IgD-negative memory B cell (primary cell): ENCODE data around the gene LMBRD2. TPM values are rescaled to one million over a fixed set of nuclear protein-coding genes. Genes with fewer than 3 reads are reported as not detected.

Source experiments
- H3K27ac Mint-ChIP-seq, 3 donors: one replicate each; pipeline ENCODE4 v1.8.0; 2020 to 2022; ENCODE audit warnings: mild to moderate bottlenecking in 3 of 3, mixed read lengths in 3 of 3, moderate library complexity in 1 of 3
- H3K27me3 Mint-ChIP-seq: one replicate; pipeline ENCODE4 v1.8.0; 2021; ENCODE audit warnings: mixed read lengths
- H3K36me3 Mint-ChIP-seq: one replicate; pipeline ENCODE4 v1.8.0; 2020; ENCODE audit warnings: mild to moderate bottlenecking, mixed read lengths
- H3K4me1 Mint-ChIP-seq, 3 donors: one replicate each; pipeline ENCODE4 v1.8.0; 2020 to 2022; ENCODE audit warnings: mixed read lengths in 3 of 3, mild to moderate bottlenecking in 1 of 3
- H3K4me3 Mint-ChIP-seq, 4 donors: one replicate each; pipeline ENCODE4 v1.8.0; 2020 to 2022; ENCODE audit warnings: mild to moderate bottlenecking in 4 of 4, mixed read lengths in 4 of 4, moderate library complexity in 3 of 4
- H3K9me3 Mint-ChIP-seq, 3 donors: one replicate each; pipeline ENCODE4 v1.8.0; 2020 to 2021; ENCODE audit warnings: mixed read lengths in 3 of 3, mild to moderate bottlenecking in 1 of 3
- polyA plus RNA-seq: library from polyadenylated mRNA; unstranded; fragments of 300-500 nt; fragmentation: Illumina TruSeq; gene quantifications from one replicate; pipeline ENCODE4 v1.2.3, GENCODE V29; 2021

The LMBRD2 gene
- polyA plus RNA-seq, 1 donor from 2014 or later, result 2.5 TPM

DNA sequence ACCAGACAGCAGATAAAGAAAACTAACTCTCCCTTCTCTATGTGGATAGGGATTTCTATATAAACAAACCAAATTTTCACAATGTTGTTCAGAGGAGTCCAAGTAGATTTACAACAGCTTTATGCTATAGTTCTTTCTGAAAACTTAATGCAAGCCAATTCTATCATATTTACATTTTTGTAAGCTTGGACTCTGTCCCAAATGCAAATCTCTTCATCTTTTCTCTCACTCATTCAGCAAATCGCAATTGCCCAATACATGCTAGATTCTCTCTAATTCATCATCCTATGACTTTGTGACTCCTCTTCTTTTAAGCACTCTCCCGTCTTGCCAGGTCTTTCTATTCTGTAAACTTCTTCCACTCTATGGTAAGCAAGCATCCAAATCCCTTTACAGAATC is 45.9 kb downstream of the LMBRD2 start:
- no peaks in the 10 kb centered on the region for H3K4me1 Mint-ChIP-seq
- peaks cover 18% of the 10 kb centered on the region for H3K36me3 Mint-ChIP-seq
- no peak overlapping the region for H3K27ac Mint-ChIP-seq
- no peaks in the 10 kb centered on the region for H3K9me3 Mint-ChIP-seq
- no peak overlapping the region for H3K4me3 Mint-ChIP-seq
- no peaks in the 10 kb centered on the region for H3K27me3 Mint-ChIP-seq

DNA sequence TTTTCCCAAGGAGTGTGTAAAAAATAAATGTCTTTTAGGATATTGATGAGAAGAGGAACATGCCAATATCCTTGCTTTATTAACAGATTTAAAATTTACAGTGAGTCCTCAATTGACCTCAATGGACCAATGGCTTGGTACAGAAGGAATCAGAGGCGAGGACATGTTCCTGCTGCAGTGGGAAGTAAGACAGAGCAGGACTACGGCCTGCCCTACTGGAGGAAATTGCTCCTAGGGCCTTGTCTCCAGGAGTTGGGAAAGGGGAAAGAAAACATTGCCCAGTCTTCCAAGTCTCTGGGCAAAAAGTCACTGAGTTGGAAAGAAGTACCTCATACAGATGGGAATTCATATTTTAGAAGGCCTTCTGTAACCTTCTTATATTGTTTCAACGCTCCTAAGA is 51.9 kb downstream of the LMBRD2 start:
- no peaks in the 10 kb centered on the region for H3K27me3 Mint-ChIP-seq
- no peak overlapping the region for H3K4me3 Mint-ChIP-seq
- no peaks in the 10 kb centered on the region for H3K4me1 Mint-ChIP-seq
- H3K9me3 Mint-ChIP-seq, result no peaks in the 10 kb centered on the region
- H3K36me3 Mint-ChIP-seq, result no peaks in the 10 kb centered on the region
- H3K27ac Mint-ChIP-seq, result no peak overlapping the region

DNA sequence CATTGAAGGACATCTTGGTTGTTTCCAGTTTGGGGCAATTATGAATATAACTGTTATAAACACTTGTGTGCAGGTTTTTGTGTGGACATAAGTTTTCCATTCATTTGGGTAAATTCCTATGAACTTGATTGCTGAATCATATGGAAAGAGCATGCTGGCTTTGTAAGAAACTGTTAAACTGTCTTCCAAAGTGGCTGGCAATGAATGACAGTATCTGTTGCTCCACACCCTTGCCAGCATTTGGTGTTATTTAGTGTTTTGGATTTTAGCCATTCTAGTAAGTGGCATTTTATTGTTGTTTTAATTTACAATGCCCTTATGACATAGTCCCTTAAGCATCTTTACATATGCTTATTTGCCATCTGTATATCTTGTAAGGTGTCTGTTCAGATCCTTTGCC is 55.2 kb downstream of the LMBRD2 start:
- Mint-ChIP-seq H3K27me3 (peaks cover 1% of the 10 kb centered on the region), H3K36me3 (no peaks in the 10 kb centered on the region), H3K4me1 (no peaks in the 10 kb centered on the region), H3K4me3 (no peak overlapping the region), H3K27ac (no peak overlapping the region), H3K9me3 (peaks cover 2 to 8% (median 2%) of the 10 kb centered on the region in 3 donors)

DNA sequence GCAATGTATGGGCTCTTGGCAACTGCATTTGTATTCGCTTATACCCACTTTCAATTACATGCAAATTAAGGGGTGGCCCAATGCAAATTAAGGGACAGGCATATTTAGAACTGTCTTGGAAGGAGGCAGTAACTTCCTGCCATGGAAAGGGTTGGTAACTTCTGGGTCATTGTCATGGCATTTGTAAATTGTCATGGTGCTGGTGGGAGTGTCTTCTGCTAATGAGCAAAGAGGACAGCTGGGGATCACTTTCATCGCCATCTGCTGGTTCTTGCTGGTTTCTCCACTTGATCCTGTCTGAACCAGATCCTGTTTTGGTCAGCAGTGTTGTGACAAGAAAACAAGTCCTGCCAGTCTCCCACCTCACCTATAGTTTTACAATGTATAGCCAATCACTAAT is 61.7 kb downstream of the LMBRD2 start:
- peaks cover 1% of the 10 kb centered on the region for H3K27me3 Mint-ChIP-seq
- peaks cover 2 to 18% (median 14%) of the 10 kb centered on the region in 3 donors for H3K9me3 Mint-ChIP-seq
- H3K4me3 Mint-ChIP-seq, result no peak overlapping the region
- no peaks in the 10 kb centered on the region for H3K4me1 Mint-ChIP-seq
- H3K27ac Mint-ChIP-seq, result no peak overlapping the region
- H3K36me3 Mint-ChIP-seq, result no peaks in the 10 kb centered on the region

- Mint-ChIP-seq H3K27me3 (peaks cover 4% of the 10 kb centered on the region), H3K27ac (no peak overlapping the region), H3K36me3 (no peaks in the 10 kb centered on the region), H3K4me1 (no peaks in the 10 kb centered on the region), H3K4me3 (no peak overlapping the region), H3K9me3 (peaks cover 0 to 6% (median 0%) of the 10 kb centered on the region in 3 donors)
Observed at GRCh38 chr5:36079200-36079781, 72.4 kb downstream of the LMBRD2 start.

DNA sequence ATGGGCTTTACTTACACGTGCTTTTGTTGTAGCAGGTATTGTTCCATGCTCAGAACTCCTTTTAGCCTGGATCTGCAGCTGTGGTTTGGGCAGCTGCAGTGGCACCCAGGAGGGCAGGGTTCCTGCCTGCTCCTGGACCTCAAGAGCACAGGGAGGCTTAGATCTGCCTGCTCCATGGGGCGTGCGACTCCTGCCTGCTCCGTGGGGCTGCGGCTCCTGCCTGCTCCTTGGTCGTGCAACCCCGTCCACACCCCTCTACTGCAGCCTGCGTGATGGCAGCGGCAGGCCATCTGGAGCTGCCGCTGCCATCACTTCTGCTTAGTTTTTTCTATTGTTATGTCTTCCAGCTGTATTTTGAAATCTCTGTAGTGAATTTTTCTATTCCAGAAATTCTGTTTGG is 73.3 kb downstream of the LMBRD2 start:
- H3K27me3 Mint-ChIP-seq, result peaks cover 4% of the 10 kb centered on the region
- no peaks in the 10 kb centered on the region for H3K4me1 Mint-ChIP-seq
- no peaks in the 10 kb centered on the region for H3K9me3 Mint-ChIP-seq
- H3K27ac Mint-ChIP-seq, result no peak overlapping the region
- H3K4me3 Mint-ChIP-seq, result no peak overlapping the region
- H3K36me3 Mint-ChIP-seq, result no peaks in the 10 kb centered on the region

- peaks cover 1 to 15% (median 7%) of the 10 kb centered on the region in 3 donors for H3K4me1 Mint-ChIP-seq
- no peak overlapping the region for H3K27ac Mint-ChIP-seq
- no peaks in the 10 kb centered on the region for H3K9me3 Mint-ChIP-seq
- no peaks in the 10 kb centered on the region for H3K27me3 Mint-ChIP-seq
- no peaks in the 10 kb centered on the region for H3K36me3 Mint-ChIP-seq
- peak overlapping the region in 1 of 4 donors; percentile 0 for H3K4me3 Mint-ChIP-seq
Observed at GRCh38 chr5:36073595-36074216, 78.0 kb downstream of the LMBRD2 start.

GRCh38 chr5:36070687-36071571 is 80.8 kb downstream of the LMBRD2 start:
- Mint-ChIP-seq H3K4me3 (peak overlapping the region; percentile 9 to 92 (median 42)), H3K27me3 (peaks cover 17% of the 10 kb centered on the region), H3K4me1 (peaks cover 1 to 15% (median 12%) of the 10 kb centered on the region in 3 donors), H3K27ac (peak overlapping the region in 1 of 3 donors; percentile 58), H3K9me3 (no peaks in the 10 kb centered on the region), H3K36me3 (no peaks in the 10 kb centered on the region)

DNA sequence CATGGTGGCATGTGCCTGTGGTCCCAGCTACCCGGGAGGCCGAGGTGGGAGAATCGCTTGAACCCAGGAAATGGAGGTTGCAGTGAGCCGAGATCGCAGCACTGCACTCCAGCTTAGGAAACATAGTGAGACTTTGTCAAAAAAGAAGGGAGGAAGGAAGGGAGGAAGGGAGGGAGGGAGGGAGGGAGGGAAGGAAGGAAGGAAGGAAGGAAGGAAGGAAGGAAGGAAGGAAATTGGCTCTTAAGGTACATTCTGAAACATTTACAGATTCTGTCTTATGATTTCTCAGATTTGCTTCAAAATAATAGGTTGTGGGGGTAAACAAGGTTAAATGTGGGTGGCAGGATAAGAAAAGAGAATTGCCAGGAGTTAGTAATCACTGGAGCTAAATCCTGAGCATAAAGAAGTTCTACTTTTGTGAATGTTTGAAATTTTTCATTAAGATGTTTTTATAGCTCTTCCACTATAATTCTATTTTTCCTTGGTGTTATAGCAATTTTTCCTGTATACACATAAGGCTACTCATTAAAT is 82.9 kb downstream of the LMBRD2 start:
- Mint-ChIP-seq H3K27ac (no peak overlapping the region), H3K36me3 (no peaks in the 10 kb centered on the region), H3K4me1 (peaks cover 1 to 15% (median 12%) of the 10 kb centered on the region in 3 donors), H3K4me3 (no peak overlapping the region), H3K27me3 (peaks cover 21% of the 10 kb centered on the region), H3K9me3 (no peaks in the 10 kb centered on the region)

GRCh38 chr5:36066540-36067210 is 85.0 kb downstream of the LMBRD2 start, which contains the start of gene UGT3A2:
Gene UGT3A2 (minus strand): TSS chr5:36066882. CDS start chr5:36066789, 93 bp downstream.
- Mint-ChIP-seq H3K27ac (no peak within 1 kb of the TSS), H3K4me3 (no peak within 1 kb of the TSS), H3K27me3 (peaks cover 21% of the 10 kb centered on the region), H3K9me3 (no peaks in the 10 kb centered on the region), H3K4me1 (peaks cover under 1 to 12% (median 10%) of the 10 kb centered on the region in 3 donors), H3K36me3 (no peaks in the 10 kb centered on the region)

DNA sequence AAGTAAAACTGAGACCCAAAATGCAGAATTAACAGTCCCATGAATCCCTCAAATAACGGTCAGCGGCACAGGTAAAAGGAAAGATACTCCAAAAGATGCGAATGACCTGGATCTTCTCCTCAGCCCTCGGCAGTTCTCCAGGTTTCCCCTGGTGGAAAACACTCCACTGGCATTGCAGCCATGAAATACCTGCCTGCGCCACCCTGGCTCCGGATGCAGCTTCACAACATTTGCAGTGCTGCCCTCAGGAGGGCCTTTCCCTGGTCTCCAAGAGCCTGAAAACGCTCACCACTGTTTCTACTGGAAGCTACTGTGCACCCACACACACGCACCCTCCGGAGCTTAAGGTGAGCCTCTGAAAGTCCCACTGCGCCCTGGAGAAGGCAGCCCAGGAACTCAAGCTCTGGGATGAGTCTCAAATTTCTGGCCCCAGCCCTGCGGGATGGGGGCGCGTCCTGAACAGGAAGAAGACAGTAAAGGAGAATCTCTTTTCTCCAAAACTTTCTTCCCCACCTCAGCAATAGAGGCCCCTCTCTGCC is 85.6 kb downstream of the LMBRD2 start:
- Mint-ChIP-seq H3K27me3 (peaks cover 21% of the 10 kb centered on the region), H3K27ac (no peak overlapping the region), H3K4me3 (no peak overlapping the region), H3K36me3 (no peaks in the 10 kb centered on the region), H3K4me1 (peaks cover 0 to 8% (median 5%) of the 10 kb centered on the region in 3 donors), H3K9me3 (no peaks in the 10 kb centered on the region)

DNA sequence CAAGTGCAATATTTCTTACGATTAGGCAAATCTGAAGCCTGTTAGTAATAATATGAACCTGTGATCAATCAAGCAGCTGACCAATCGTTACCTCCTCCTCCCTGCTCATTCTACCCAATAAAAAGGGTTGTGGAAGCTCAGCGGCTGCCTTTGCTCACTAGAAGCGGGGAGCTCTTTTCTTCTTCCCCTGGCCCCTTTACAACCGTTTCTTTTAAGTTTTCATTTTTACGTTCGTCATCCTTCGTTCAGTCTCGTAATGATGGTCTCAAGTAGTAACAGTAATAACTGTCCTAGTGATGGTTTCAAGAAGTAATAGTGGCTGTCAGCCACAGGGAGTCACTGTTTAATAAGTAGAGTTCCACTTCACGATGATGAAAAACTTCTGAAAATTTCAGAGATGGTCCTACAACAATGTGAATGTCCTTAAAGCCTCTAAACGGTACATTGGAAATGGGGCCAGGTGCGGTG is 91.2 kb downstream of the LMBRD2 start:
- peaks cover 0 to 3% (median 0%) of the 10 kb centered on the region in 3 donors for H3K4me1 Mint-ChIP-seq
- H3K27ac Mint-ChIP-seq, result no peak overlapping the region
- H3K27me3 Mint-ChIP-seq, result peaks cover 10% of the 10 kb centered on the region
- H3K9me3 Mint-ChIP-seq, result peaks cover 0 to 2% (median 0%) of the 10 kb centered on the region in 3 donors
- H3K4me3 Mint-ChIP-seq, result no peak overlapping the region
- no peaks in the 10 kb centered on the region for H3K36me3 Mint-ChIP-seq

DNA sequence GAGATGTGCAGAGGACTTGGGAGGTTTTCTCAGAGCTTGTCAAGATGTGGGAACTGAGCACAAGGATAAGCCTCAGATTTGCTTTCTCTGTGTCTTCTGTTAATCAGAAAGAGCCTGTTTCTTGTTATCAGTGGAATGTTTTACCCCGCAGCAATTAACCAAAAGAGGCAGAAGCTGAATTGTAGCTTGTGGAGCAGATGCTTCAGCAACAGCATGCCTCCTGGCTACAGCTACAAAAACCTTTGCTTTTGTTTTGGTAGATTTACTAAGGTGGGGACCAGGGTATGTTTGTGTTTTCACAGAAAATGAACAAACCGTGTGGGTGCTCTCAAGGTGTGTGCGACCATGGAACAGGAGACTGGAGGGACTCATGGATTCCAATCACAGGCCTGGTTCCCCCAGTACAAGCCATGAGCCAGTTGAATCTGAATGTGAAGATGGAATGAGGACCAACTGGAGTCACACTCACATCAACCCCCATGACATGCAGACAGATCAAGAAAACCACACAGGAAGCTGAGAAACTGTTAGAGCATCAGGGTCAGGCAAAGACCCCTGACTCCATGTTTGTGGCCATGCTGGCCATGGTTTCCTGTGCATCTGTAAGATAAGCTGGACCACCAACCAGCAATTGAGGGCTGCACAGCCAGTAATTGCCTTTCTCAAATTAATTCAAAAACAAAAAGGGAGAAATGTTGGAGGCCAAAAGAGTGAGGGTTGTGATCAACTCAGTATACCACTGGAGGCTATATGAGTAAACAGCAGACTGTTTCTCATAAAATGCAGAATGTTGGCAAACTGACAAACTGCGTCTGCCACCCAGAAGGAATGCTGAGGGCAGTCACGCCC is 91.9 kb downstream of the LMBRD2 start:
- Mint-ChIP-seq H3K9me3 (peaks cover 0 to 3% (median 0%) of the 10 kb centered on the region in 3 donors), H3K4me3 (no peak overlapping the region), H3K27me3 (peaks cover 7% of the 10 kb centered on the region), H3K4me1 (peaks cover 0 to 3% (median 0%) of the 10 kb centered on the region in 3 donors), H3K27ac (no peak overlapping the region), H3K36me3 (no peaks in the 10 kb centered on the region)
